GM06990 (cell line): ENCODE results near the gene KCTD11.
"Not testable (repeated sequence)": the region's sequence is repeated elsewhere in the genome, so short reads cannot be mapped to it uniquely, and the experiment has no call there.

Experiments used
- DNase-seq: peaks from one replicate; pipeline ENCODE4 v3.0.0-alpha.2; 2011; ENCODE audit not compliant: insufficient read length; ENCODE audit errors: extremely low read depth
- H3K27me3 ChIP-seq: replicated peaks from 2 replicates; pipeline ENCODE4 v1.6.0; 2011; ENCODE audit warnings: low read length; ENCODE audit not compliant: control insufficient read depth, insufficient read depth
- H3K36me3 ChIP-seq: 2 replicates; pipeline ENCODE4 v1.5.1; 2011; ENCODE audit warnings: low read length; ENCODE audit not compliant: control insufficient read depth, insufficient read depth
- H3K4me3 ChIP-seq: replicated peaks from 2 replicates; pipeline ENCODE4 v1.5.1; 2011; ENCODE audit warnings: low read depth, mild to moderate bottlenecking, control low read depth, low read length
- TF ChIP-seq, protein P1 (sequence below): IDR thresholded peaks from 2 replicates; pipeline ENCODE4 v1.5.1; 2011; ENCODE audit warnings: low read length, control low read depth, mild to moderate bottlenecking, inconsistent platforms; ENCODE audit not compliant: insufficient read depth, poor library complexity, severe bottlenecking

The KCTD11 gene

GRCh38 chr17:7336240-7337175 is 15.5 kb upstream of the KCTD11 start, which contains the start of gene ACAP1:
ACAP1 (plus strand) TSS chr17:7336529; CDS start chr17:7336735, 206 bp downstream.
- TF ChIP-seq, protein P1, sequence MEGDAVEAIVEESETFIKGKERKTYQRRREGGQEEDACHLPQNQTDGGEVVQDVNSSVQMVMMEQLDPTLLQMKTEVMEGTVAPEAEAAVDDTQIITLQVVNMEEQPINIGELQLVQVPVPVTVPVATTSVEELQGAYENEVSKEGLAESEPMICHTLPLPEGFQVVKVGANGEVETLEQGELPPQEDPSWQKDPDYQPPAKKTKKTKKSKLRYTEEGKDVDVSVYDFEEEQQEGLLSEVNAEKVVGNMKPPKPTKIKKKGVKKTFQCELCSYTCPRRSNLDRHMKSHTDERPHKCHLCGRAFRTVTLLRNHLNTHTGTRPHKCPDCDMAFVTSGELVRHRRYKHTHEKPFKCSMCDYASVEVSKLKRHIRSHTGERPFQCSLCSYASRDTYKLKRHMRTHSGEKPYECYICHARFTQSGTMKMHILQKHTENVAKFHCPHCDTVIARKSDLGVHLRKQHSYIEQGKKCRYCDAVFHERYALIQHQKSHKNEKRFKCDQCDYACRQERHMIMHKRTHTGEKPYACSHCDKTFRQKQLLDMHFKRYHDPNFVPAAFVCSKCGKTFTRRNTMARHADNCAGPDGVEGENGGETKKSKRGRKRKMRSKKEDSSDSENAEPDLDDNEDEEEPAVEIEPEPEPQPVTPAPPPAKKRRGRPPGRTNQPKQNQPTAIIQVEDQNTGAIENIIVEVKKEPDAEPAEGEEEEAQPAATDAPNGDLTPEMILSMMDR = no peak
- H3K27me3 ChIP-seq = no peaks in the 10 kb centered on the region
- DNase-seq = peak; percentile 83
- H3K4me3 ChIP-seq = peak within 1 kb of the TSS; percentile 95
- H3K36me3 ChIP-seq = peaks cover 5% of the 10 kb centered on the region

DNA sequence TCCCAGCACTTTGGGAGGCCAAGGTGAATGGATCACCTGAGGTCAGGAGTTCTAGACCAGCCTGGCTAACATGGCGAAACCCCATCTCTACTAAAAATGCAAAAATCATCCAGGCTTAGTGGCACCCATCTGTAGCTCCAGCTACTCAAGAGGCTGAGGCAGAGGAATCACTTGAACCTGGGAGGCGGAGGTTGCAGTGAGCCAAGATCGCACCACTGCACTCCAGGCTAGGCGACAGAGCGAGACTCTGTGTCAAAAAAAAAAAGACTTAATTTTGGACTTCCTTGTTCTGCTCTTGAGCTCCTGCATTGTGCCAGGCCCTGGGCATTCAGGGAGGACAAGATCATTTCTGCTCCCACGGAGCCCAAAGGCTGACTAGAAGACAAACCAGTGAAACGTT is 14.4 kb upstream of the KCTD11 start:
- H3K27me3 ChIP-seq, DNase-seq: not testable (repeated sequence)
- H3K36me3 ChIP-seq = peaks cover 11% of the 10 kb centered on the region
- H3K4me3 ChIP-seq = peak overlapping the region; percentile 95

GRCh38 chr17:7340179-7340578 is 11.8 kb upstream of the KCTD11 start:
- TF ChIP-seq, protein P1 = no peak
- no peak for DNase-seq
- Histone ChIP-seq H3K27me3 (no peaks in the 10 kb centered on the region), H3K36me3 (peaks cover 23% of the 10 kb centered on the region), H3K4me3 (no peak overlapping the region)

- H3K36me3 ChIP-seq = peaks cover 30% of the 10 kb centered on the region
- TF ChIP-seq, protein P1 = no peak
Observed at GRCh38 chr17:7341842-7342241, 10.1 kb upstream of the KCTD11 start.

DNA sequence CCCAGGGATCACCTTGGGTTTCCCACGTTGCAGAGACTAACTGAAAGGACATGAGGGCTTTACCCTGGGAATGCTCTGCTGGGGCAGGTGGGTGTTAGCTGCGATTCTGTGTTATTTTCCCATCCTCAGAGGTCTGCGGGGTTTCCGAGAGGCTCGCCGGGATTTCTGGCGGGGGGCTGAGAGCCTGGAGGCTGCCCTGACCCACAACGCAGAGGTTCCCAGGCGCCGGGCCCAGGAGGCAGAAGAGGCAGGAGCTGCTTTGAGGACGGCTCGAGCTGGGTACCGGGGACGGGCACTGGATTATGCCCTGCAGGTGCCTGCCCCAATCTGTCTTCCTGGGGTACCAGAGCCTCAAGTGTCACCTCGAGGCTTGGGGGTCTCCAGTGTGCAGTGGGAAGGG is 8.7 kb upstream of the KCTD11 start:
- H3K36me3 ChIP-seq = peaks cover 43% of the 10 kb centered on the region
- H3K27me3 ChIP-seq = no peaks in the 10 kb centered on the region
- TF ChIP-seq, protein P1 = no peak
- no peak for DNase-seq
- no peak overlapping the region for H3K4me3 ChIP-seq

More at GRCh38 chr17:7341842-7342241, 10.1 kb upstream of the KCTD11 start:
- no peak for DNase-seq
- no peaks in the 10 kb centered on the region for H3K27me3 ChIP-seq
- H3K4me3 ChIP-seq = no peak overlapping the region

GRCh38 chr17:7346761-7347614 is 5.0 kb upstream of the KCTD11 start:
- no peak for DNase-seq
- Histone ChIP-seq H3K4me3 (no peak overlapping the region), H3K27me3 (no peaks in the 10 kb centered on the region), H3K36me3 (peaks cover 39% of the 10 kb centered on the region)
- TF ChIP-seq, protein P1 = no peak
